ENCODE results near the gene PTPRN2.

DNA sequence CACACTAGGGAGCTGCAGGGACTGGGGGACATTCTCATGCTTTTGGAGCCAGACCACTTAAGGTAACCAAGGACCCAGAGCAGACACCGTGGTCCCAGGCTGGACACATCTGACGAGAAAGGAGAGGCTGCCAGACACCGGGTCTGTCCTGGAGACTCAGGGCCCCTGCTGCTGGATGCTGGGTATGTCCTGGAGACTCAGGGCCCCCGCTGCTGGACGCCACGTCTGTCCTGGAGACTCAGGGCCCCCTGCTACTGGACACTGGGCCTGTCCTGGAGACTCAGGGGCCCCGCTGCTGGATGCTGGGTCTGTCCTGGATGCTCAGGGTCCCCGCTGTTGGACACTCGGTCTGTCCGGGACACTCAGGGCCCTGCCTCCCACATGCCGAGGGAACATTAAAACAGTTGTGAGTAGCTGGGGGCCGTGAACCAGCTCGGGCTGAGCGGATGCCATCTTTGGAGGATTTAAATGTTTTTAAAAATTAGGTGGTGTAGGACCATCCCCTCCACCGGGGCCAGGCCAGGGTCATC is 1001.1 kb downstream of the PTPRN2 start:
- TF ChIP-seq, protein P1, sequence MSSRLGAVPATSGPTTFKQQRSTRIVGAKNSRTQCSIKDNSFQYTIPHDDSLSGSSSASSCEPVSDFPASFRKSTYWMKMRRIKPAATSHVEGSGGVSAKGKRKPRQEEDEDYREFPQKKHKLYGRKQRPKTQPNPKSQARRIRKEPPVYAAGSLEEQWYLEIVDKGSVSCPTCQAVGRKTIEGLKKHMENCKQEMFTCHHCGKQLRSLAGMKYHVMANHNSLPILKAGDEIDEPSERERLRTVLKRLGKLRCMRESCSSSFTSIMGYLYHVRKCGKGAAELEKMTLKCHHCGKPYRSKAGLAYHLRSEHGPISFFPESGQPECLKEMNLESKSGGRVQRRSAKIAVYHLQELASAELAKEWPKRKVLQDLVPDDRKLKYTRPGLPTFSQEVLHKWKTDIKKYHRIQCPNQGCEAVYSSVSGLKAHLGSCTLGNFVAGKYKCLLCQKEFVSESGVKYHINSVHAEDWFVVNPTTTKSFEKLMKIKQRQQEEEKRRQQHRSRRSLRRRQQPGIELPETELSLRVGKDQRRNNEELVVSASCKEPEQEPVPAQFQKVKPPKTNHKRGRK (tag; IDR thresholded peaks at IDR 0.05): no peak
- TF ChIP-seq, protein P2, sequence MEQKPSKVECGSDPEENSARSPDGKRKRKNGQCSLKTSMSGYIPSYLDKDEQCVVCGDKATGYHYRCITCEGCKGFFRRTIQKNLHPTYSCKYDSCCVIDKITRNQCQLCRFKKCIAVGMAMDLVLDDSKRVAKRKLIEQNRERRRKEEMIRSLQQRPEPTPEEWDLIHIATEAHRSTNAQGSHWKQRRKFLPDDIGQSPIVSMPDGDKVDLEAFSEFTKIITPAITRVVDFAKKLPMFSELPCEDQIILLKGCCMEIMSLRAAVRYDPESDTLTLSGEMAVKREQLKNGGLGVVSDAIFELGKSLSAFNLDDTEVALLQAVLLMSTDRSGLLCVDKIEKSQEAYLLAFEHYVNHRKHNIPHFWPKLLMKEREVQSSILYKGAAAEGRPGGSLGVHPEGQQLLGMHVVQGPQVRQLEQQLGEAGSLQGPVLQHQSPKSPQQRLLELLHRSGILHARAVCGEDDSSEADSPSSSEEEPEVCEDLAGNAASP (IDR thresholded peaks at IDR 0.05): no peak
- TF ChIP-seq EP300 (IDR thresholded peaks at IDR 0.05; ENCODE audit: low read length) (no peak), ZNF263 (CRISPR knock-in tag; IDR thresholded peaks at IDR 0.05; ENCODE audit: borderline replicate concordance) (no peak)
- TF ChIP-seq, protein P3, sequence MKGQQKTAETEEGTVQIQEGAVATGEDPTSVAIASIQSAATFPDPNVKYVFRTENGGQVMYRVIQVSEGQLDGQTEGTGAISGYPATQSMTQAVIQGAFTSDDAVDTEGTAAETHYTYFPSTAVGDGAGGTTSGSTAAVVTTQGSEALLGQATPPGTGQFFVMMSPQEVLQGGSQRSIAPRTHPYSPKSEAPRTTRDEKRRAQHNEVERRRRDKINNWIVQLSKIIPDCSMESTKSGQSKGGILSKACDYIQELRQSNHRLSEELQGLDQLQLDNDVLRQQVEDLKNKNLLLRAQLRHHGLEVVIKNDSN (CRISPR knock-in tag; IDR thresholded peaks at IDR 0.05): no peak
- TF ChIP-seq, protein P4, sequence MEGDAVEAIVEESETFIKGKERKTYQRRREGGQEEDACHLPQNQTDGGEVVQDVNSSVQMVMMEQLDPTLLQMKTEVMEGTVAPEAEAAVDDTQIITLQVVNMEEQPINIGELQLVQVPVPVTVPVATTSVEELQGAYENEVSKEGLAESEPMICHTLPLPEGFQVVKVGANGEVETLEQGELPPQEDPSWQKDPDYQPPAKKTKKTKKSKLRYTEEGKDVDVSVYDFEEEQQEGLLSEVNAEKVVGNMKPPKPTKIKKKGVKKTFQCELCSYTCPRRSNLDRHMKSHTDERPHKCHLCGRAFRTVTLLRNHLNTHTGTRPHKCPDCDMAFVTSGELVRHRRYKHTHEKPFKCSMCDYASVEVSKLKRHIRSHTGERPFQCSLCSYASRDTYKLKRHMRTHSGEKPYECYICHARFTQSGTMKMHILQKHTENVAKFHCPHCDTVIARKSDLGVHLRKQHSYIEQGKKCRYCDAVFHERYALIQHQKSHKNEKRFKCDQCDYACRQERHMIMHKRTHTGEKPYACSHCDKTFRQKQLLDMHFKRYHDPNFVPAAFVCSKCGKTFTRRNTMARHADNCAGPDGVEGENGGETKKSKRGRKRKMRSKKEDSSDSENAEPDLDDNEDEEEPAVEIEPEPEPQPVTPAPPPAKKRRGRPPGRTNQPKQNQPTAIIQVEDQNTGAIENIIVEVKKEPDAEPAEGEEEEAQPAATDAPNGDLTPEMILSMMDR (IDR thresholded peaks at IDR 0.05 in 2 of 3, conservative IDR thresholded peaks at IDR 0.05 in 1 of 3; ENCODE audit: insufficient read depth in 2 of 3, low read depth in 1 of 3, low read length in 3 of 3): no peak
